Spleen (tissue), 11 donors: ENCODE results near the gene SGPL1. TPM values are rescaled to one million over a fixed set of nuclear protein-coding genes. Genes with fewer than 3 reads are reported as not detected.

ENCODE experiments used
- DNase-seq: peaks from one replicate; pipeline ENCODE4 v3.0.0-alpha.2; 2020
- H3K27ac ChIP-seq, 8 donors: fragments of 200-600 bp; sonication (generic) in 7 of 8; 1 replicate in 4 of 8; 2 replicates in 4 of 8; pipeline versions ENCODE4 v1.5.0 to v1.8.0; 2016 to 2021; ENCODE audit warnings: inconsistent platforms in 4 of 8, mild to moderate bottlenecking in 4 of 8, moderate library complexity in 1 of 8
- H3K27me3 ChIP-seq, 7 donors: fragments of 200-600 bp; sonication (generic) in 6 of 7; replicated peaks in 1 of 7; 1 replicate in 4 of 7; 2 replicates in 3 of 7; pipeline versions ENCODE4 v1.5.0 to v1.8.0; 2016 to 2021; ENCODE audit warnings: inconsistent platforms in 3 of 7, mild to moderate bottlenecking in 1 of 7
- H3K36me3 ChIP-seq, 6 donors: fragments of 200-600 bp; sonication (generic) in 5 of 6; 1 replicate in 4 of 6; 2 replicates in 2 of 6; pipeline versions ENCODE4 v1.5.0 to v1.8.0; 2016 to 2021; ENCODE audit warnings: inconsistent platforms in 2 of 6
- H3K4me1 ChIP-seq, 6 donors: fragments of 200-600 bp; sonication (generic) in 5 of 6; 1 replicate in 3 of 6; 2 replicates in 3 of 6; pipeline versions ENCODE4 v1.5.0 to v1.8.0; 2016 to 2021; ENCODE audit warnings: inconsistent platforms in 3 of 6
- H3K4me3 ChIP-seq, 8 donors: fragments of 200-600 bp; sonication (generic) in 7 of 8; 1 replicate in 4 of 8; 2 replicates in 4 of 8; pipeline versions ENCODE4 v1.5.0 to v1.8.0; 2016 to 2021; ENCODE audit warnings: inconsistent platforms in 4 of 8, mild to moderate bottlenecking in 4 of 8, moderate library complexity in 2 of 8
- H3K9me3 ChIP-seq, 8 donors: fragments of 200-600 bp; sonication (generic) in 7 of 8; 1 replicate in 4 of 8; 2 replicates in 4 of 8; pipeline versions ENCODE4 v1.5.0 to v1.8.0; 2016 to 2021; ENCODE audit warnings: inconsistent platforms in 4 of 8
- CTCF ChIP-seq, 11 experiments: fragments of 200-600 bp in 7 of 11; fragments of 450-650 bp in 4 of 11; sonication (generic) in 4 of 11; IDR thresholded peaks in 8 of 11; conservative IDR thresholded peaks in 3 of 11; 1 replicate in 7 of 11; 2 replicates in 4 of 11; pipeline versions ENCODE4 v1.4.0 to v1.8.0; 2016 to 2021; ENCODE audit warnings: antibody characterized with exemption in 11 of 11, inconsistent platforms in 4 of 11, mild to moderate bottlenecking in 1 of 11
- POLR2A ChIP-seq, 3 donors: fragments of 450-650 bp; IDR thresholded peaks; one replicate each; pipeline ENCODE4 v1.5.1; 2017; ENCODE audit warnings: antibody characterized with exemption in 3 of 3, mild to moderate bottlenecking in 1 of 3
- POLR2AphosphoS5 ChIP-seq, 3 donors: sonication (generic); formaldehyde crosslinking; IDR thresholded peaks; one replicate each; pipeline ENCODE4 v1.5.1; 2017; ENCODE audit warnings: antibody characterized with exemption in 3 of 3
- WGBS, 5 donors: extraction: QIAGEN DNeasy Blood & Tissue Kit in 3 of 5; methylation state at CpG; one replicate each; pipeline versions ENCODE4 v1.1.5 to v1.1.7; 2013 to 2018; 5-methylcytosine and 5-hydroxymethylcytosine counted together
- intact Hi-C: fragments of 100-400 bp; cut with DNase I; formaldehyde crosslinking; loops from one replicate; pipeline ENCODE4 v1.15.0; 2023; ENCODE audit warnings: low total_unique reads
- polyA plus RNA-seq, 3 donors: library from polyadenylated mRNA; stranded (reverse); fragments of 200-250 nt; gene quantifications; one replicate each; pipeline ENCODE4 v1.2.1, GENCODE V29; 2013
- total RNA-seq, 7 donors: library from RNA; depleted of rRNA in 3 of 7; stranded (reverse); fragments of >200 nt in 3 of 7; fragmentation: NEBNext Ultra II Directional in 4 of 7; extraction: Animal tissue kit (Norgen Biotek cat#: 25700) in 4 of 7; gene quantifications; one replicate each; pipeline versions ENCODE4 v1.1.0 to v1.2.1, GENCODE V29; 2016 to 2021
- donor health status: healthy with polysubstance abuse.
- donor health status: DM: no; HTN: no; CAD: no; lungs with moderate emphysema.
- donor health status: DM: no; HTN: no; CAD: no.
- donor health status: Bipolar disorder and iron deficiency.
- donor health status: healthy.
- donor health status: DM: no; HTN: no; CAD: no.
- donor health status: DM: yes; HTN: yes; CAD: no.

The SGPL1 gene
- total and polyA plus RNA-seq, 10 donors = 6.8 to 75.1 (median 60.7) TPM

- peaks cover 0 to 28% (median 0%) of the 10 kb centered on the region in 7 donors for H3K27me3 ChIP-seq
- peaks cover 0 to 12% (median 0%) of the 10 kb centered on the region in 6 donors for H3K4me1 ChIP-seq
- 60 to 66% (median 62%) methylated on average over 11 of the region's 11 CpGs for WGBS, 5 donors
- DNase-seq = no peak
- H3K27ac ChIP-seq = peak overlapping the region in 4 of 8 donors; percentile 27 to 62 (median 52)
- H3K36me3 ChIP-seq = no peaks in the 10 kb centered on the region
- no peak overlapping the region for H3K4me3 ChIP-seq
- TF ChIP-seq POLR2AphosphoS5 (IDR thresholded peaks at IDR 0.05) = no peak
- no peak for TF ChIP-seq CTCF (IDR thresholded peaks at IDR 0.05 in 8 of 11, conservative IDR thresholded peaks at IDR 0.05 in 3 of 11)
- TF ChIP-seq POLR2A (IDR thresholded peaks at IDR 0.05) = no peak
- H3K9me3 ChIP-seq = peaks cover 0 to 4% (median 0%) of the 10 kb centered on the region in 8 donors
- intact Hi-C loops = no loop called here
Observed at GRCh38 chr10:70782746-70783680, 32.7 kb upstream of the SGPL1 start.

- no peaks in the 10 kb centered on the region for H3K36me3 ChIP-seq
- TF ChIP-seq CTCF (IDR thresholded peaks at IDR 0.05 in 8 of 11, conservative IDR thresholded peaks at IDR 0.05 in 3 of 11) = no peak
- no peak for TF ChIP-seq POLR2AphosphoS5 (IDR thresholded peaks at IDR 0.05)
- TF ChIP-seq POLR2A (IDR thresholded peaks at IDR 0.05) = no peak
- peaks cover 0 to 28% (median 0%) of the 10 kb centered on the region in 7 donors for H3K27me3 ChIP-seq
- H3K4me1 ChIP-seq = peaks cover 0 to 12% (median 0%) of the 10 kb centered on the region in 6 donors
- whole genome bisulfite sequencing, 5 donors = 37 to 56% (median 51%) methylated on average over 5 of the region's 5 CpGs
- no peak for DNase-seq
- peaks cover 0 to 5% (median 0%) of the 10 kb centered on the region in 8 donors for H3K9me3 ChIP-seq
- H3K27ac ChIP-seq = no peak overlapping the region
- intact Hi-C loops = no loop called here
- H3K4me3 ChIP-seq = no peak overlapping the region
Observed at GRCh38 chr10:70784016-70784415, 31.7 kb upstream of the SGPL1 start.

GRCh38 chr10:70784471-70784870 lies 31.3 kb upstream of the SGPL1 start:
- DNase-seq = no peak
- 48 to 90% (median 59%) methylated on average over 2 of the region's 2 CpGs for WGBS, 5 donors
- intact Hi-C loops = no loop called here
- peaks cover 0 to 12% (median 0%) of the 10 kb centered on the region in 6 donors for H3K4me1 ChIP-seq
- peaks cover 0 to 5% (median 0%) of the 10 kb centered on the region in 8 donors for H3K9me3 ChIP-seq
- H3K27me3 ChIP-seq = peaks cover 0 to 28% (median 0%) of the 10 kb centered on the region in 7 donors
- TF ChIP-seq POLR2A (IDR thresholded peaks at IDR 0.05) (no peak), POLR2AphosphoS5 (IDR thresholded peaks at IDR 0.05) (no peak), CTCF (IDR thresholded peaks at IDR 0.05 in 8 of 11, conservative IDR thresholded peaks at IDR 0.05 in 3 of 11) (no peak)
- no peak overlapping the region for H3K27ac ChIP-seq
- no peaks in the 10 kb centered on the region for H3K36me3 ChIP-seq
- no peak overlapping the region for H3K4me3 ChIP-seq

GRCh38 chr10:70785190-70785589 lies 30.6 kb upstream of the SGPL1 start, which contains the start of gene TBATA:
TBATA (minus strand) TSS chr10:70785377; CDS start chr10:70783379, 1,998 bp downstream.
- H3K4me3 ChIP-seq = no peak within 1 kb of the TSS
- no peak for TF ChIP-seq CTCF (IDR thresholded peaks at IDR 0.05 in 8 of 11, conservative IDR thresholded peaks at IDR 0.05 in 3 of 11)
- TF ChIP-seq POLR2A (IDR thresholded peaks at IDR 0.05) = no peak
- TF ChIP-seq POLR2AphosphoS5 (IDR thresholded peaks at IDR 0.05) = no peak
- H3K4me1 ChIP-seq = peaks cover 0 to 12% (median 0%) of the 10 kb centered on the region in 6 donors
- DNase-seq = no peak
- H3K27ac ChIP-seq = peak within 1 kb of the TSS in 2 of 8 donors; percentile 32 to 43
- H3K36me3 ChIP-seq = no peaks in the 10 kb centered on the region
- WGBS, 5 donors = 8 to 45% (median 31%) methylated on average over 2 to 4 of the region's 4 CpGs
- peaks cover 0 to 28% (median 0%) of the 10 kb centered on the region in 7 donors for H3K27me3 ChIP-seq
- H3K9me3 ChIP-seq = peaks cover 0 to 5% (median 0%) of the 10 kb centered on the region in 8 donors
- intact Hi-C loops = no loop called here
